Testis (tissue), 2 donors: ENCODE data around the gene CSF1.

Source experiments
- CTCF ChIP-seq, 3 experiments: fragments of 450-650 bp in 2 of 3; fragments of 200-600 bp in 1 of 3; sonication (generic) in 1 of 3; IDR thresholded peaks; one replicate each; pipeline ENCODE4 v1.5.1; 2016 to 2019; ENCODE audit warnings: antibody characterized with exemption in 3 of 3, mild to moderate bottlenecking in 2 of 3, moderate library complexity in 1 of 3
- POLR2A ChIP-seq: fragments of 450-650 bp; IDR thresholded peaks from one replicate; pipeline ENCODE4 v1.6.1; 2017; ENCODE audit warnings: antibody characterized with exemption, mild to moderate bottlenecking, moderate library complexity

- TF ChIP-seq CTCF (IDR thresholded peaks at IDR 0.05), result no peak
- TF ChIP-seq POLR2A, result no peak
These were observed 27.2 kb upstream of the CSF1 start for GRCh38 chr1:109883248-109883955.
